Fibroblast of lung (primary cell): ENCODE data around the gene SYNJ2.

Experiments
- EZH2 ChIP-seq: IDR thresholded peaks from 2 replicates; pipeline ENCODE4 v1.5.1; 2012; ENCODE audit warnings: low read length, control low read depth, mild to moderate bottlenecking; ENCODE audit errors: missing control alignments
- TF ChIP-seq, protein P1 (sequence below), 2 donors: IDR thresholded peaks in 1 of 2; conservative IDR thresholded peaks in 1 of 2; 1 replicate in 1 of 2; 2 replicates in 1 of 2; pipeline ENCODE4 v1.5.1; 2011 to 2012; ENCODE audit warnings: low read length in 2 of 2, control low read depth in 1 of 2, inconsistent platforms in 1 of 2, low read depth in 1 of 2, mild to moderate bottlenecking in 1 of 2

DNA sequence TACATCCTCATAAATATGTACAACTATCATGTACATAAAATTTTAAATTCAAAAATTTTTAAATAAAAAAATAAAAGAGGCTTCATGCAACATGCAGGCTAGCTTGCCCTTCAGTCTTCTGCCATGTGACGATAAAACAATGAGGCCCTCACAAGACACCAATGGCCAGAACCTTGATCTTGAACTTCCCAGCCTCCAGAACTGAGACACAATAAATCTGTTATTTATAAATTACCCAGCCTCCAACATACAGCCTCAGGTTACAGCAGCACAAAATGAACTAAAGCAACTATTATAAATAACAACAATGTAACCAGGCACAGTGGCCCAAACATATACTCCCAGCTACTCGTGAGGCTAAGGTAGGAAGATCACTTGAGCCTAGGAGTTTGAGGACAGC lies 143.6 kb downstream of the SYNJ2 start:
- TF ChIP-seq, protein P1, sequence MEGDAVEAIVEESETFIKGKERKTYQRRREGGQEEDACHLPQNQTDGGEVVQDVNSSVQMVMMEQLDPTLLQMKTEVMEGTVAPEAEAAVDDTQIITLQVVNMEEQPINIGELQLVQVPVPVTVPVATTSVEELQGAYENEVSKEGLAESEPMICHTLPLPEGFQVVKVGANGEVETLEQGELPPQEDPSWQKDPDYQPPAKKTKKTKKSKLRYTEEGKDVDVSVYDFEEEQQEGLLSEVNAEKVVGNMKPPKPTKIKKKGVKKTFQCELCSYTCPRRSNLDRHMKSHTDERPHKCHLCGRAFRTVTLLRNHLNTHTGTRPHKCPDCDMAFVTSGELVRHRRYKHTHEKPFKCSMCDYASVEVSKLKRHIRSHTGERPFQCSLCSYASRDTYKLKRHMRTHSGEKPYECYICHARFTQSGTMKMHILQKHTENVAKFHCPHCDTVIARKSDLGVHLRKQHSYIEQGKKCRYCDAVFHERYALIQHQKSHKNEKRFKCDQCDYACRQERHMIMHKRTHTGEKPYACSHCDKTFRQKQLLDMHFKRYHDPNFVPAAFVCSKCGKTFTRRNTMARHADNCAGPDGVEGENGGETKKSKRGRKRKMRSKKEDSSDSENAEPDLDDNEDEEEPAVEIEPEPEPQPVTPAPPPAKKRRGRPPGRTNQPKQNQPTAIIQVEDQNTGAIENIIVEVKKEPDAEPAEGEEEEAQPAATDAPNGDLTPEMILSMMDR (conservative IDR thresholded peaks at IDR 0.05 in 1 of 2, IDR thresholded peaks at IDR 0.05 in 1 of 2; ENCODE audit: low read depth in 1 of 2, low read length in 2 of 2): no peak
- TF ChIP-seq EZH2: no peak
